Neural progenitor cell (in vitro differentiated cells): Measurements from ENCODE around the gene CHST5. TPM values are rescaled to one million over a fixed set of nuclear protein-coding genes. Genes with fewer than 3 reads are reported as not detected.

Source experiments
- DNase-seq: peaks from one replicate; pipeline ENCODE4 v3.0.0-alpha.2; 2016; ENCODE audit warnings: low spot score
- H2AFZ ChIP-seq: fragments of 200-600 bp; sonication (generic); replicated peaks from 2 replicates; pipeline ENCODE4 v1.6.1; 2016; ENCODE audit warnings: antibody characterized with exemption
- H3F3A ChIP-seq: fragments of 200-600 bp; sonication (generic); 2 replicates; pipeline ENCODE4 v1.6.1; 2016; ENCODE audit warnings: antibody characterized with exemption, low read depth
- H3K27ac ChIP-seq: fragments of 200-600 bp; sonication (generic); 2 replicates; pipeline ENCODE4 v1.5.1; 2016; ENCODE audit warnings: mild to moderate bottlenecking
- H3K27me3 ChIP-seq: fragments of 200-600 bp; sonication (generic); 2 replicates; pipeline ENCODE4 v1.6.1; 2016; ENCODE audit warnings: mild to moderate bottlenecking, moderate library complexity
- H3K36me3 ChIP-seq: fragments of 200-600 bp; sonication (generic); 2 replicates; pipeline ENCODE4 v1.5.1; 2016
- H3K4me1 ChIP-seq: fragments of 200-600 bp; sonication (generic); 2 replicates; pipeline ENCODE4 v1.6.1; 2016; ENCODE audit warnings: mixed run types
- H3K4me2 ChIP-seq: fragments of 200-600 bp; sonication (generic); 2 replicates; pipeline ENCODE4 v1.6.1; 2016
- H3K4me3 ChIP-seq: fragments of 200-600 bp; sonication (generic); 2 replicates; pipeline ENCODE4 v1.5.1; 2016
- H3K79me2 ChIP-seq: fragments of 200-600 bp; sonication (generic); 2 replicates; pipeline ENCODE4 v1.6.1; 2016; ENCODE audit warnings: low read depth
- H3K9ac ChIP-seq: fragments of 200-600 bp; sonication (generic); 2 replicates; pipeline ENCODE4 v1.6.1; 2016
- H3K9me3 ChIP-seq: fragments of 200-600 bp; sonication (generic); 2 replicates; pipeline ENCODE4 v1.5.1; 2016; ENCODE audit warnings: low read depth
- H4K20me1 ChIP-seq: fragments of 200-600 bp; sonication (generic); 2 replicates; pipeline ENCODE4 v1.6.1; 2016; ENCODE audit warnings: low read depth
- H3K27ac Mint-ChIP-seq: 3 replicates; pipeline ENCODE4 v1.8.0; 2021; ENCODE audit warnings: mixed read lengths
- H3K27me3 Mint-ChIP-seq: 2 replicates; pipeline ENCODE4 v1.8.0; 2022; ENCODE audit warnings: low read depth, mild to moderate bottlenecking, inconsistent platforms, moderate library complexity, mixed read lengths; ENCODE audit not compliant: insufficient read depth
- H3K36me3 Mint-ChIP-seq: 3 replicates; pipeline ENCODE4 v1.8.0; 2021; ENCODE audit warnings: mixed read lengths
- H3K4me1 Mint-ChIP-seq: 3 replicates; pipeline ENCODE4 v1.8.0; 2021; ENCODE audit warnings: mixed read lengths
- H3K4me3 Mint-ChIP-seq: 3 replicates; pipeline ENCODE4 v1.8.0; 2021; ENCODE audit warnings: mild to moderate bottlenecking, moderate library complexity, mixed read lengths
- H3K9me3 Mint-ChIP-seq: 3 replicates; pipeline ENCODE4 v1.8.0; 2020; ENCODE audit warnings: mixed read lengths
- EZH2 ChIP-seq: fragments of 200-600 bp; sonication (generic); IDR thresholded peaks from 2 replicates; pipeline ENCODE4 v1.6.1; 2017; ENCODE audit warnings: antibody characterized with exemption, mild to moderate bottlenecking, moderate library complexity
- EZH2phosphoT487 ChIP-seq: fragments of 200-600 bp; sonication (generic); IDR thresholded peaks from 2 replicates; pipeline ENCODE4 v1.6.1; 2017; ENCODE audit warnings: antibody characterized with exemption
- total RNA-seq: library from RNA; depleted of rRNA; stranded (reverse); fragments of >200 nt; gene quantifications from 2 replicates; pipeline ENCODE4 v1.2.3, GENCODE V29; 2015; ENCODE audit warnings: low replicate concordance
- TF ChIP-seq, protein P1 (sequence below): fragments of 200-600 bp; sonication (generic); IDR thresholded peaks from 2 replicates; pipeline ENCODE4 v1.5.1; 2017; ENCODE audit warnings: antibody characterized with exemption, mild to moderate bottlenecking

The CHST5 gene
- total RNA-seq, 1 donor from 2014 or later: not detected

DNA sequence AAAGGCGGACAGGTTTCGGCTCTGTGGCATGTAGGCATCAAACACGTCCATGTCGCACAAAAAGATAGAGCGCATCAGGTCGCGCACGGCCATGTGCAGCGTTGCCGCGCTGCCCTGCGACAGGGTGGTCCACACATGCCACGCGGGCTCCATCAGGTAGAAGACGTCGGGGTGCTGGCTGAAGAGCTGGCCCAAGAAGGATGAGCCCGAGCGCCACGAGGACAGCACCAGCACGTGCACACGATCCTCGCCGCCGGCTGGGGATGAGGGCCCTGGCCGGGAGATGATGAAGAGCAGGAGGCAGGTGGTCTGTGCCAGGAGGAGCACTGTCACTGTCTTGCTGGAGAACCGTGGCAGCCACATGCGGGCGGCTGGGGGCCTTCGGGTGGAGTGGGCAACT is 5.9 kb downstream of the CHST5 start:
- Histone ChIP-seq H3K36me3 (no peaks in the 10 kb centered on the region), H2AFZ (no peak overlapping the region), H3K27ac (no peak overlapping the region), H3K4me1 (no peaks in the 10 kb centered on the region), H3K79me2 (no peaks in the 10 kb centered on the region), H3K9me3 (no peaks in the 10 kb centered on the region), H3K27me3 (no peaks in the 10 kb centered on the region), H3K4me3 (no peak overlapping the region), H3K4me2 (no peak overlapping the region), H3K9ac (no peak overlapping the region), H3F3A (no peaks in the 10 kb centered on the region), H4K20me1 (no peaks in the 10 kb centered on the region)
- Mint-ChIP-seq H3K27me3 (peaks cover 2% of the 10 kb centered on the region), H3K4me3 (no peak overlapping the region), H3K9me3 (no peaks in the 10 kb centered on the region), H3K4me1 (no peaks in the 10 kb centered on the region), H3K27ac (no peak overlapping the region), H3K36me3 (peaks cover 8% of the 10 kb centered on the region)
- DNase-seq: no peak
- TF ChIP-seq, protein P1, sequence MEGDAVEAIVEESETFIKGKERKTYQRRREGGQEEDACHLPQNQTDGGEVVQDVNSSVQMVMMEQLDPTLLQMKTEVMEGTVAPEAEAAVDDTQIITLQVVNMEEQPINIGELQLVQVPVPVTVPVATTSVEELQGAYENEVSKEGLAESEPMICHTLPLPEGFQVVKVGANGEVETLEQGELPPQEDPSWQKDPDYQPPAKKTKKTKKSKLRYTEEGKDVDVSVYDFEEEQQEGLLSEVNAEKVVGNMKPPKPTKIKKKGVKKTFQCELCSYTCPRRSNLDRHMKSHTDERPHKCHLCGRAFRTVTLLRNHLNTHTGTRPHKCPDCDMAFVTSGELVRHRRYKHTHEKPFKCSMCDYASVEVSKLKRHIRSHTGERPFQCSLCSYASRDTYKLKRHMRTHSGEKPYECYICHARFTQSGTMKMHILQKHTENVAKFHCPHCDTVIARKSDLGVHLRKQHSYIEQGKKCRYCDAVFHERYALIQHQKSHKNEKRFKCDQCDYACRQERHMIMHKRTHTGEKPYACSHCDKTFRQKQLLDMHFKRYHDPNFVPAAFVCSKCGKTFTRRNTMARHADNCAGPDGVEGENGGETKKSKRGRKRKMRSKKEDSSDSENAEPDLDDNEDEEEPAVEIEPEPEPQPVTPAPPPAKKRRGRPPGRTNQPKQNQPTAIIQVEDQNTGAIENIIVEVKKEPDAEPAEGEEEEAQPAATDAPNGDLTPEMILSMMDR: no peak
- TF ChIP-seq EZH2phosphoT487: no peak
- no peak for TF ChIP-seq EZH2

- no peaks in the 10 kb centered on the region for H3K4me1 Mint-ChIP-seq
Measured at GRCh38 chr16:75529056-75529905, 6.6 kb downstream of the CHST5 start.

DNA sequence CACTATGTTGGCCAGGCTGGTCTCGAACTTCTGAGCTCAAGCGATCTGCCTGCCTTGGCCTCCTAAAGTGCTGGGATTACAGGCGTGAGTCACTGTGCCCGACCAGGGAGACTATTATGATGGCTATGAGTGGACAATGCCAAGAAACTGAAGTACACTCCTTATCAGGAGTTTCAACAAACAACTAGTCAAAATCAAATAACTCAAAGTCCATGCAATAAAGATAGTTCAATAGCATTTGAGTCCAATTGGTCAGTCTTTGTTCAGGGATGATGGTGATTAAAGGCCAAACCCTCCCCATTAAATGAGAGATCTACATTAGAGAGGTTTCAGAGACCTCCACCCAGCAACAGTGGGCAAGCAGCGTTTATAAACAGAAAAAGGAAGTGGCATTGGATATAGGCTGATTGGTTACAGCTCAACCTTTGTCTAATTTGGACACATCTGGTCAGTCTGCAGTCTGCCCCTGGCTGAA is 8.0 kb downstream of the CHST5 start:
- Histone ChIP-seq H3K9ac (no peak overlapping the region), H4K20me1 (no peaks in the 10 kb centered on the region), H3K36me3 (no peaks in the 10 kb centered on the region), H3K4me3 (no peak overlapping the region), H3K4me2 (no peak overlapping the region), H3K79me2 (no peaks in the 10 kb centered on the region), H3F3A (no peaks in the 10 kb centered on the region), H3K27ac (no peak overlapping the region), H3K4me1 (no peaks in the 10 kb centered on the region), H3K9me3 (no peaks in the 10 kb centered on the region), H2AFZ (no peak overlapping the region), H3K27me3 (no peaks in the 10 kb centered on the region)
- Mint-ChIP-seq H3K4me1 (no peaks in the 10 kb centered on the region), H3K9me3 (no peaks in the 10 kb centered on the region), H3K4me3 (no peak overlapping the region), H3K36me3 (peaks cover 8% of the 10 kb centered on the region), H3K27ac (no peak overlapping the region), H3K27me3 (peaks cover 2% of the 10 kb centered on the region)
- no peak for DNase-seq
- TF ChIP-seq, protein P1: no peak
- TF ChIP-seq EZH2phosphoT487 (no peak), EZH2 (no peak)

More at GRCh38 chr16:75529056-75529905, 6.6 kb downstream of the CHST5 start:
- no peak overlapping the region for H3K4me2 ChIP-seq
- no peaks in the 10 kb centered on the region for H3K36me3 ChIP-seq
- no peaks in the 10 kb centered on the region for H4K20me1 ChIP-seq
- H3K27me3 ChIP-seq: no peaks in the 10 kb centered on the region
- Mint-ChIP-seq H3K27me3 (peaks cover 2% of the 10 kb centered on the region), H3K4me3 (no peak overlapping the region), H3K36me3 (peaks cover 8% of the 10 kb centered on the region), H3K27ac (no peak overlapping the region), H3K9me3 (no peaks in the 10 kb centered on the region)
- DNase-seq: no peak
- H3K79me2 ChIP-seq: no peaks in the 10 kb centered on the region
- no peak overlapping the region for H3K27ac ChIP-seq
- no peaks in the 10 kb centered on the region for H3F3A ChIP-seq
- H3K4me1 ChIP-seq: no peaks in the 10 kb centered on the region
- no peak overlapping the region for H3K4me3 ChIP-seq
- H3K9ac ChIP-seq: no peak overlapping the region
- no peak overlapping the region for H2AFZ ChIP-seq
- H3K9me3 ChIP-seq: no peaks in the 10 kb centered on the region
- TF ChIP-seq, protein P1: no peak
- TF ChIP-seq EZH2phosphoT487 (no peak), EZH2 (no peak)
